SK-N-DZ (cell line): ENCODE results near the gene PCDHA4. TPM values are rescaled to one million over a fixed set of nuclear protein-coding genes. Genes with fewer than 3 reads are reported as not detected.
"Not testable (repeated sequence)": the region's sequence is repeated elsewhere in the genome, so short reads cannot be mapped to it uniquely, and the experiment has no call there.

Experiments
- DNase-seq: peaks from one replicate; pipeline ENCODE4 v3.0.0-alpha.2; 2015; ENCODE audit warnings: low spot score
- polyA plus RNA-seq, 2 experiments: library from polyadenylated mRNA; depleted of rRNA; stranded (reverse); fragments of >200 nt; gene quantifications; 2 replicates each; pipeline ENCODE4 v1.2.3, GENCODE V29; 2014

Gene PCDHA4
- polyA plus RNA-seq (2014; cell fraction: cytosol; rRNA removed) = 9.9 and 12.3 TPM in 2 replicates
- 4.2 and 7.8 TPM in 2 replicates for polyA plus RNA-seq (2014; cell fraction: nucleus; rRNA removed)

GRCh38 chr5:140806834-140807775 lies at the start of gene PCDHA4:
Gene PCDHA4, plus strand, starts transcription at chr5:140807068.
- peak; percentile 88 for DNase-seq

GRCh38 chr5:140764177-140764973 lies 42.5 kb upstream of the PCDHA4 start:
- no peak for DNase-seq

DNA sequence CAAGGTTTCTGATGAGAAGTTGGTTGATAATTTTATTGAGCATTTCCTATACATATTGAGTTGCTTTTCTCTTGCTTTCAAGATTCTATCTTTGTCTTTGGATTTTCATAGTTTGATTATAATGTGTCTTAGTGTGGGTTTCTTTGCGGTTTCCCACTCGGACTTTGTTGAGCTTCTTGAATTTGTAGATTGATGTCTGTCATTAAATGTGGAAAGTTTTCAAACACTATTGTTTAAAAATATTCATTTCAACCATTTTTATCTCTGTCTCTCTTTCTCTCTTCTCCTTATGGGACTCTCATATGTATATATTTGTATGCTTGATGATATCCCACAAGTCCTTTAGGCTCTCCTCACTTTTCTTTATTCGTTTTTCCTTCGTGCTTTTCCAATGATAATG lies 39.4 kb upstream of the PCDHA4 start:
- DNase-seq = no peak

DNA sequence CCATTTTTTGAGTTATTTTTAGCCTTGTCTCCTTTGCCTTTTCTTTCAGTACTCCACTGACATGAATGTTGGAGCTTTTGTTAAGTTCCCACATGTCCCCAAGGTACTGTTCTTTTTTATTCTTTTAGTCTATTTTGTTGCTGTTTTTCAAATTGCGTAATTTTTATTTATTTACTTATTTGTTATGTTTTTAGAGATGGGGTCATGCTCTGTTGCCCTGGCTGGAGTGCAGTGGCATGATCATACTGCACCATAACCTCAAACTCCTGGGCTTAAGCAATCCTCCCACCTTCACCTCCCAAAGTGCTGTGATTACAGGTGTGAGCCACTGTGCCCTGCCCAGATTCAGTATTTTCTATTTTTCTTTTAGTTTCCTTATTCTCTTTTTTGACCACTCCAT lies 26.4 kb upstream of the PCDHA4 start:
- DNase-seq = no peak

DNA sequence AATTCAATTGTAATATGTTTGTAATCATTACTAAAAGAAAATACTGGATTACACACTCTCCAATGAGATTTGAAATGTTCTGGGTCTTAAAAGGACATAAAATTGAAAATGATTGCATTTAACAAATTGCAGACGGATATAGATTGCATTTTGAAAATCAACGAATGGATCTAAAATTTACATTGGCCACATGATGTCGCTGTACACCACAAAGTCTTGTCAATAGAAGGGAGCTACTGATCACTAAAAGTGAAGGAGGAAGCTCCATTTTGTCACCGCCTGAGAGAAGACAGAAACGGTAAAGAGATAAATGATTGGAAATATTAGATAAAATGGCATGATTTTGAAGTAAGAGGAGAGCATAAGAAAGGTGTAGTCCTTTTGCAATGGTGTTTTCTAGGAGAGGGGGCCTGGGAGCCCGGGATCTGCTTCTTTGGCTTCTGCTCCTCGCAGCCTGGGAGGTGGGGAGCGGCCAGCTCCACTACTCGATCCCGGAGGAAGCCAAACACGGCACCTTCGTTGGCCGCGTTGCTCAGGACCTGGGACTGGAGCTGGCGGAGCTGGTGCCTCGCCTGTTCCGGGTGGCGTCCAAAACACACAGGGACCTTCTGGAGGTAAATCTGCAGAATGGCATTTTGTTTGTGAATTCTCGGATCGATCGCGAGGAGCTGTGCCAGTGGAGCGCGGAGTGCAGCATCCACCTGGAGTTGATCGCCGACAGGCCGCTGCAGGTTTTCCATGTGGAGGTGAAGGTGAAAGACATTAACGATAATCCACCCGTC lies 20.8 kb upstream of the PCDHA4 start, which contains the start of gene PCDHA1:
PCDHA1 (plus strand) TSS at position 236 of the 782 bp plus-strand sequence.
- DNase-seq = peak; percentile 51

- DNase-seq = not testable (repeated sequence)
Observed at GRCh38 chr5:140787422-140787821, 19.4 kb upstream of the PCDHA4 start.

- DNase-seq = not testable (repeated sequence)
Observed at GRCh38 chr5:140787849-140788504, 18.9 kb upstream of the PCDHA4 start.

DNA sequence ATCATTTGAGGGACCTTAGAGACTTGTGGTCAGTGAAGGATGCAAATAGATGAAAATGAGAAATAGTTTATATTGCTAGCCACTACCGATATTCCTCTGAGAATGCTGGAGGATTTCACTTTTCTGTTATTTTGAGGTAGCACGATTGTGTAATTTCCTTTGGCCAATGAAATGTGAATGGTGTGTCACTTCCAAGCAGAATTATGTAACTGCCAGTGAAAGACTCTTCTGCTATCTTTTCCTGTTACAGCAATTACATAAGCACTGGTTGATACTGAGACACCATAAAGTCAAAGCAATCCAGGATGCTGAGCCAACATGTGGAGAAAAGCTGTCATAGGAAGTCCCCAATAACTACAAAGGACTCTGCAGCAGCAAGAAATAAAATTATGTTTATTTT lies 15.8 kb upstream of the PCDHA4 start:
- no peak for DNase-seq

- DNase-seq = no peak
Observed at GRCh38 chr5:140794595-140795258, 12.1 kb upstream of the PCDHA4 start, which contains the start of gene PCDHA2. Gene PCDHA2, plus strand, starts transcription at chr5:140794852.

GRCh38 chr5:140795259-140795641 lies 11.6 kb upstream of the PCDHA4 start:
- DNase-seq = no peak

- DNase-seq = not testable (repeated sequence)
Observed at GRCh38 chr5:140796072-140796717, 10.7 kb upstream of the PCDHA4 start.

DNA sequence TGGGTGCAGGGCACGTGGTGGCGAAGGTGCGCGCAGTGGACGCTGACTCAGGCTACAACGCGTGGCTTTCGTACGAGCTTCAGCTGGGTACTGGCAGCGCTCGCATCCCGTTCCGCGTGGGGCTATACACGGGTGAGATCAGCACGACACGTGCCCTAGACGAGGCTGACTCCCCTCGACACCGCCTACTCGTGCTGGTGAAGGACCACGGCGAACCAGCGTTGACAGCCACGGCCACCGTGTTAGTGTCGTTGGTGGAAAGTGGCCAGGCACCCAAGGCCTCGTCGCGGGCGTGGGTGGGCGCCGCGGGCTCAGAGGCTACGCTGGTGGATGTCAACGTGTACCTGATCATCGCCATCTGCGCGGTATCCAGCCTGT lies 10.2 kb upstream of the PCDHA4 start:
- no peak for DNase-seq

DNA sequence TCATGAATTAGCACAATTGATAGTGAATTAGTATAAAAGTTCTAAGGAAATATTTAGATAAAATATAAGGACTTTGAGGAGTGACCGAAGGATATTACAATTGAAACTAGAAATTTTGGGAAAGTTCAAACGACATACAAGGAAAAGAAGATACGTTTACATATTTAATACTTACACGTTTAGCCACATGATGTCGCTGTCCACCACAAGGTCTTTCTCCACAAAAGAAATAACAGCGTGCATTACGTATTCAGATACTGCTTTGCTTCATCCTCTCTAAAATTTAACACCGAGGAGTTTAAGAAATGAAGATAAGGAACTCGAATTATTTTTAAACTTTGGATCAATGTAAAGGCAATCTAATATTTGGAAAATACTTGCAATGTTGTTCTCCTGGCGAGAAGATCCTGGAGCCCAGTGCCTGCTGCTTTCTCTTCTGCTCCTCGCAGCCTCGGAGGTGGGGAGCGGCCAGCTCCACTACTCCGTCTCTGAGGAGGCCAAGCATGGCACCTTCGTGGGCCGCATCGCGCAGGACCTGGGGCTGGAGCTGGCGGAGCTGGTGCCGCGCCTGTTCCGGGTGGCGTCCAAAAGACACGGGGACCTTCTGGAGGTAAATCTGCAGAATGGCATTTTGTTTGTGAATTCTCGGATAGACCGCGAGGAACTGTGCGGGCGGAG lies 5.9 kb upstream of the PCDHA4 start, which contains the start of gene PCDHA3:
PCDHA3 (plus strand) TSS at position 242 of the 678 bp plus-strand sequence.
- DNase-seq = no peak

DNA sequence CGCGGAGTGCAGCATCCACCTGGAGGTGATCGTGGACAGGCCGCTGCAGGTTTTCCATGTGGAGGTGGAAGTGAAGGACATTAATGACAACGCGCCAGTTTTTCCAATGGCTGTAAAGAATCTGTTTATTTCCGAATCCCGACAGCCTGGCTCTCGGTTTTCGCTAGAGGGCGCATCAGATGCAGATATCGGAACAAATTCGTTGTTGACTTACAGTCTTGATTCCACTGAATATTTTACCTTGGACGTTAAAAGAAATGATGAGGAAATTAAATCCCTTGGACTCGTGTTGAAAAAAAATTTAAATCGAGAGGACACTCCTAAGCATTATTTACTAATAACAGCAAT lies 5.4 kb upstream of the PCDHA4 start:
- DNase-seq = no peak

- not testable (repeated sequence) for DNase-seq
Observed at GRCh38 chr5:140802381-140802780, 4.5 kb upstream of the PCDHA4 start.

- DNase-seq = no peak
Observed at GRCh38 chr5:140802781-140803271, 4.0 kb upstream of the PCDHA4 start.

- not testable (repeated sequence) for DNase-seq
Observed at GRCh38 chr5:140808241-140808888, 1.5 kb downstream of the PCDHA4 start.

GRCh38 chr5:140808889-140809291 lies 2.0 kb downstream of the PCDHA4 start:
- DNase-seq = no peak
